ENCODE results near the gene GPR108. TPM values are rescaled to one million over a fixed set of nuclear protein-coding genes. Genes with fewer than 3 reads are reported as not detected.

GPR108 gene
- total and polyA plus RNA-seq, 2 of the 8 experiments (the other 6 are each of a cell fraction or from before 2014, with no cell fraction given): 34.9 to 46.0 TPM

- TF ChIP-seq KDM1A (IDR thresholded peaks at IDR 0.05; ENCODE audit: borderline replicate concordance, low read length) (no peak), CBX5 (IDR thresholded peaks at IDR 0.05; ENCODE audit: low read depth, low read length) (no peak), CHD1 (IDR thresholded peaks at IDR 0.05; ENCODE audit: low read depth, low read length) (no peak), SRF (IDR thresholded peaks at IDR 0.05; ENCODE audit: low read depth, low read length) (no peak), SIN3A (conservative IDR thresholded peaks at IDR 0.05 in 1 of 2, IDR thresholded peaks at IDR 0.05 in 1 of 2; ENCODE audit: low read depth in 1 of 2, low read length in 2 of 2) (no peak), E2F6 (IDR thresholded peaks at IDR 0.05) (no peak), CHD7 (IDR thresholded peaks at IDR 0.05; ENCODE audit: insufficient replicate concordance, low read length) (no peak)
Observed at GRCh38 chr19:6719992-6720368, 17.4 kb downstream of the GPR108 start (continued).
